ENCODE data around the gene MTOR. TPM values are rescaled to one million over a fixed set of nuclear protein-coding genes. Genes with fewer than 3 reads are reported as not detected.

The MTOR gene
- total RNA-seq, 1 donor from 2014 or later = 55.8 TPM

- no peak for DNase-seq (ENCODE audit: low spot score)
- Mint-ChIP-seq H3K9me3 (no peaks in the 10 kb centered on the region), H3K36me3 (peaks cover 45% of the 10 kb centered on the region), H3K4me3 (no peak overlapping the region), H3K4me1 (peaks cover 4% of the 10 kb centered on the region), H3K27me3 (ENCODE audit: insufficient read depth, low read depth) (no peaks in the 10 kb centered on the region), H3K27ac (no peak overlapping the region)
- Histone ChIP-seq H3K27me3 (no peaks in the 10 kb centered on the region), H3K9ac (no peak overlapping the region), H3F3A (ENCODE audit: low read depth) (peaks cover 2% of the 10 kb centered on the region), H3K27ac (no peak overlapping the region), H3K79me2 (ENCODE audit: low read depth) (no peaks in the 10 kb centered on the region), H2AFZ (replicated peaks) (no peak overlapping the region), H3K4me2 (no peak overlapping the region), H3K9me3 (ENCODE audit: low read depth) (no peaks in the 10 kb centered on the region), H4K20me1 (ENCODE audit: low read depth) (no peaks in the 10 kb centered on the region), H3K4me3 (no peak overlapping the region), H3K4me1 (no peaks in the 10 kb centered on the region), H3K36me3 (peaks cover 8% of the 10 kb centered on the region)
- TF ChIP-seq CTCF (IDR thresholded peaks at IDR 0.05) (no peak), EZH2phosphoT487 (IDR thresholded peaks at IDR 0.05) (no peak), EZH2 (IDR thresholded peaks at IDR 0.05) (no peak)
Measured at GRCh38 chr1:11252538-11252937, 9.8 kb downstream of the MTOR start.

- Histone ChIP-seq H3K4me2 (no peak overlapping the region), H3K9me3 (ENCODE audit: low read depth) (no peaks in the 10 kb centered on the region), H4K20me1 (ENCODE audit: low read depth) (no peaks in the 10 kb centered on the region), H3F3A (ENCODE audit: low read depth) (peaks cover 2% of the 10 kb centered on the region), H3K27ac (no peak overlapping the region), H3K4me3 (no peak overlapping the region), H3K79me2 (ENCODE audit: low read depth) (no peaks in the 10 kb centered on the region), H2AFZ (replicated peaks) (no peak overlapping the region), H3K27me3 (no peaks in the 10 kb centered on the region), H3K9ac (no peak overlapping the region), H3K4me1 (no peaks in the 10 kb centered on the region), H3K36me3 (peaks cover 12% of the 10 kb centered on the region)
- H3K4me3 Mint-ChIP-seq = no peak overlapping the region
- peaks cover 28% of the 10 kb centered on the region for H3K36me3 Mint-ChIP-seq
- no peaks in the 10 kb centered on the region for H3K9me3 Mint-ChIP-seq
- no peaks in the 10 kb centered on the region for H3K27me3 Mint-ChIP-seq (ENCODE audit: insufficient read depth, low read depth)
- H3K27ac Mint-ChIP-seq = no peak overlapping the region
- TF ChIP-seq CTCF (IDR thresholded peaks at IDR 0.05) = no peak
- no peak for TF ChIP-seq EZH2phosphoT487 (IDR thresholded peaks at IDR 0.05)
- no peak for TF ChIP-seq EZH2 (IDR thresholded peaks at IDR 0.05)
- no peak for DNase-seq (ENCODE audit: low spot score)
- peaks cover 4% of the 10 kb centered on the region for H3K4me1 Mint-ChIP-seq
Measured at GRCh38 chr1:11248169-11248568, 14.2 kb downstream of the MTOR start.

- peaks cover 3% of the 10 kb centered on the region for H4K20me1 ChIP-seq (ENCODE audit: low read depth)
- H3K4me1 ChIP-seq = no peaks in the 10 kb centered on the region
- H3K79me2 ChIP-seq (ENCODE audit: low read depth) = no peaks in the 10 kb centered on the region
- peaks cover 17% of the 10 kb centered on the region for H3K36me3 Mint-ChIP-seq
- H3K36me3 ChIP-seq = peaks cover 7% of the 10 kb centered on the region
- no peak overlapping the region for H3K9ac ChIP-seq
- DNase-seq (ENCODE audit: low spot score) = no peak
- H3K27me3 Mint-ChIP-seq (ENCODE audit: insufficient read depth, low read depth) = no peaks in the 10 kb centered on the region
- H3K4me1 Mint-ChIP-seq = peaks cover 4% of the 10 kb centered on the region
- no peaks in the 10 kb centered on the region for H3K9me3 Mint-ChIP-seq
- H3F3A ChIP-seq (ENCODE audit: low read depth) = peaks cover 2% of the 10 kb centered on the region
- no peak overlapping the region for H3K4me3 ChIP-seq
- H3K27ac Mint-ChIP-seq = no peak overlapping the region
- H3K4me2 ChIP-seq = no peak overlapping the region
- no peak overlapping the region for H2AFZ ChIP-seq (replicated peaks)
- H3K9me3 ChIP-seq (ENCODE audit: low read depth) = no peaks in the 10 kb centered on the region
- no peaks in the 10 kb centered on the region for H3K27me3 ChIP-seq
- TF ChIP-seq EZH2 (IDR thresholded peaks at IDR 0.05) (no peak), EZH2phosphoT487 (IDR thresholded peaks at IDR 0.05) (no peak), CTCF (IDR thresholded peaks at IDR 0.05) (no peak)
- H3K27ac ChIP-seq = no peak overlapping the region
- H3K4me3 Mint-ChIP-seq = no peak overlapping the region
Measured at GRCh38 chr1:11245904-11246719, 16.2 kb downstream of the MTOR start.

Data from neural progenitor cell (in vitro differentiated cells).